Measurements from ENCODE around the gene MSRB2.
A peak's percentile ranks its signal among the peaks of the same experiment; 100 is the strongest.

Gene MSRB2

GRCh38 chr10:23081891-23082290, 13.5 kb upstream of the MSRB2 start:
- Histone ChIP-seq H3K36me3 (ENCODE audit: control insufficient read depth, insufficient read depth, low read length) (no peaks in the 10 kb centered on the region), H3K27me3 (replicated peaks; ENCODE audit: control insufficient read depth, insufficient read depth, low read length) (no peaks in the 10 kb centered on the region), H3K4me3 (replicated peaks; ENCODE audit: low read depth, low read length) (no peak overlapping the region)
- no peak for DNase-seq (ENCODE audit: extremely low read depth, insufficient read length)
- peak; percentile 49 for TF ChIP-seq CTCF (IDR thresholded peaks at IDR 0.05; ENCODE audit: insufficient read depth, low read length, poor library complexity, severe bottlenecking)

GRCh38 chr10:23088609-23089008, 6.8 kb upstream of the MSRB2 start:
- TF ChIP-seq CTCF (IDR thresholded peaks at IDR 0.05; ENCODE audit: insufficient read depth, low read length, poor library complexity, severe bottlenecking), result no peak
- no peaks in the 10 kb centered on the region for H3K27me3 ChIP-seq (replicated peaks; ENCODE audit: control insufficient read depth, insufficient read depth, low read length)
- H3K4me3 ChIP-seq (replicated peaks; ENCODE audit: low read depth, low read length), result no peak overlapping the region
- H3K36me3 ChIP-seq (ENCODE audit: control insufficient read depth, insufficient read depth, low read length), result no peaks in the 10 kb centered on the region
- no peak for DNase-seq (ENCODE audit: extremely low read depth, insufficient read length)

- no peak for TF ChIP-seq CTCF (IDR thresholded peaks at IDR 0.05; ENCODE audit: insufficient read depth, low read length, poor library complexity, severe bottlenecking)
- Histone ChIP-seq H3K4me3 (replicated peaks; ENCODE audit: low read depth, low read length) (peak overlapping the region; percentile 63; the same call in 1 of the 2 replicates), H3K36me3 (ENCODE audit: control insufficient read depth, insufficient read depth, low read length) (no peaks in the 10 kb centered on the region), H3K27me3 (replicated peaks; ENCODE audit: control insufficient read depth, insufficient read depth, low read length) (no peaks in the 10 kb centered on the region)
- no peak for DNase-seq (ENCODE audit: extremely low read depth, insufficient read length)
These were observed 484 bp upstream of the MSRB2 start for GRCh38 chr10:23094786-23095403.

GRCh38 chr10:23095966-23096801, 805 bp downstream of the MSRB2 start:
- no peak for TF ChIP-seq CTCF (IDR thresholded peaks at IDR 0.05; ENCODE audit: insufficient read depth, low read length, poor library complexity, severe bottlenecking)
- Histone ChIP-seq H3K4me3 (replicated peaks; ENCODE audit: low read depth, low read length) (peak overlapping the region; percentile 63), H3K36me3 (ENCODE audit: control insufficient read depth, insufficient read depth, low read length) (no peaks in the 10 kb centered on the region), H3K27me3 (replicated peaks; ENCODE audit: control insufficient read depth, insufficient read depth, low read length) (no peaks in the 10 kb centered on the region)
- DNase-seq (ENCODE audit: extremely low read depth, insufficient read length), result no peak

- Histone ChIP-seq H3K36me3 (ENCODE audit: control insufficient read depth, insufficient read depth, low read length) (no peaks in the 10 kb centered on the region), H3K4me3 (replicated peaks; ENCODE audit: low read depth, low read length) (peak overlapping the region; percentile 63), H3K27me3 (replicated peaks; ENCODE audit: control insufficient read depth, insufficient read depth, low read length) (no peaks in the 10 kb centered on the region)
- TF ChIP-seq CTCF (IDR thresholded peaks at IDR 0.05; ENCODE audit: insufficient read depth, low read length, poor library complexity, severe bottlenecking), result no peak
- no peak for DNase-seq (ENCODE audit: extremely low read depth, insufficient read length)
These were observed 1.6 kb downstream of the MSRB2 start for GRCh38 chr10:23096802-23097549.
